ENCODE measurements around the gene C17orf50.

DNA sequence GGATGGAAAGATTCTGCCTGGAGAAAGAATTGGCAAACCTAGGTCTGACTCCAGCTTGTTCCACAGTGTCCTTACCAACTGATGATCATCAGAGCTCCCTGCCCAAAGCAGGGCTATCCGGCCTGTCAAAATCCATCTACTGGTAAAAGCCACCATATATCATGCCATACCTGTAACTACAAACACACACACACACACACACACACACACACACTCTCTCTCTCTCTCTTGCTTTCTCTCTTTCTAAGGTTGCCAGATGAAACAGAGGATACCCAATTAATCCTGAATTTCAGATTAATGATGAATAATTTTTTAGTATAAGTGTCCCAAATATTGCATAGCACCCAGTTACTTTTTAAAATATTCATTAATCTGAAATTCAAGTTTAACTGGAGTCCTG, 36.3 kb downstream of the C17orf50 start:
- TF ChIP-seq POLR2A (IDR thresholded peaks at IDR 0.05) (no peak), CTCF (IDR thresholded peaks at IDR 0.05) (no peak), EP300 (IDR thresholded peaks at IDR 0.05) (no peak), POLR2AphosphoS5 (IDR thresholded peaks at IDR 0.05) (no peak)
